AG20443 (cell line): ENCODE measurements around the gene ASMT.
"Not testable (repeated sequence)": the region's sequence is repeated elsewhere in the genome, so short reads cannot be mapped to it uniquely, and the experiment has no call there.

ENCODE experiments used
- DNase-seq: peaks from one replicate; pipeline ENCODE4 v3.0.0; 2012; ENCODE audit warnings: low spot score, mixed read lengths

The ASMT gene

GRCh38 chrX:1614927-1615326 lies at the start of gene ASMT:
ASMT (plus strand) TSS chrX:1615059; CDS start chrX:1615200, 141 bp downstream.
- no peak for DNase-seq

GRCh38 chrX:1574181-1574580 lies 40.7 kb upstream of the ASMT start:
- not testable (repeated sequence) for DNase-seq

- no peak for DNase-seq
Measured at GRCh38 chrX:1576201-1576992, 38.5 kb upstream of the ASMT start.

- no peak for DNase-seq
Measured at GRCh38 chrX:1577845-1578244, 37.0 kb upstream of the ASMT start.

GRCh38 chrX:1578511-1579173 lies 36.2 kb upstream of the ASMT start:
- DNase-seq: no peak

- peak; percentile 61 for DNase-seq
Measured at GRCh38 chrX:1581132-1581531, 33.7 kb upstream of the ASMT start.

GRCh38 chrX:1582686-1583437 lies 32.0 kb upstream of the ASMT start:
- DNase-seq: no peak

- DNase-seq: no peak
Measured at GRCh38 chrX:1584237-1585011, 30.4 kb upstream of the ASMT start.

GRCh38 chrX:1587161-1587560 lies 27.7 kb upstream of the ASMT start:
- no peak for DNase-seq

GRCh38 chrX:1589356-1590130 lies 25.3 kb upstream of the ASMT start:
- no peak for DNase-seq

- DNase-seq: peak; percentile 99
Measured at GRCh38 chrX:1591102-1591862, 23.6 kb upstream of the ASMT start, which contains the start of gene AKAP17A. AKAP17A (plus strand) TSS chrX:1591604; CDS start chrX:1593463, 1,859 bp downstream.

GRCh38 chrX:1591863-1592469 lies 22.9 kb upstream of the ASMT start:
- no peak for DNase-seq

GRCh38 chrX:1592470-1593142 lies 22.3 kb upstream of the ASMT start:
- DNase-seq: peak; percentile 60

GRCh38 chrX:1593286-1594271 lies 21.3 kb upstream of the ASMT start:
- no peak for DNase-seq

GRCh38 chrX:1595711-1596060 lies 19.2 kb upstream of the ASMT start:
- no peak for DNase-seq

- DNase-seq: no peak
Measured at GRCh38 chrX:1596676-1597344, 18.0 kb upstream of the ASMT start.

GRCh38 chrX:1597345-1598020 lies 17.4 kb upstream of the ASMT start:
- no peak for DNase-seq
